Adrenal gland (tissue), 12 donors: ENCODE results near the gene FGD5. TPM values are rescaled to one million over a fixed set of nuclear protein-coding genes. Genes with fewer than 3 reads are reported as not detected.
"Not testable (repeated sequence)": the region's sequence is repeated elsewhere in the genome, so short reads cannot be mapped to it uniquely, and the experiment has no call there.

ENCODE experiments used
- DNase-seq, 7 donors: peaks; one replicate each; pipeline ENCODE4 v3.0.0-alpha.2; 2019 to 2020
- H3K27ac ChIP-seq, 5 donors: fragments of 200-600 bp; sonication (generic) in 4 of 5; 1 replicate in 3 of 5; 2 replicates in 2 of 5; pipeline versions ENCODE4 v1.5.1 to v1.8.0; 2016 to 2020; ENCODE audit warnings: mild to moderate bottlenecking in 1 of 5
- H3K27me3 ChIP-seq: fragments of 200-600 bp; 2 replicates; pipeline ENCODE4 v1.8.0; 2021
- H3K36me3 ChIP-seq, 2 donors: fragments of 200-600 bp; replicated peaks in 1 of 2; 1 replicate in 1 of 2; 2 replicates in 1 of 2; pipeline versions ENCODE4 v1.5.1 to v1.8.0; 2018 to 2022
- H3K4me1 ChIP-seq, 2 donors: fragments of 200-600 bp; replicated peaks in 1 of 2; 1 replicate in 1 of 2; 2 replicates in 1 of 2; pipeline versions ENCODE4 v1.5.1 to v1.8.0; 2018 to 2021
- H3K4me3 ChIP-seq, 4 donors: fragments of 200-600 bp; sonication (generic) in 3 of 4; one replicate each; pipeline ENCODE4 v1.5.1; 2016 to 2018
- H3K9me3 ChIP-seq, 3 donors: fragments of 200-600 bp; sonication (generic) in 1 of 3; replicated peaks in 1 of 3; 1 replicate in 2 of 3; 2 replicates in 1 of 3; pipeline versions ENCODE4 v1.5.1 to v1.8.0; 2016 to 2021
- CTCF ChIP-seq, 6 experiments: fragments of 450-650 bp in 4 of 6; fragments of 200-600 bp in 2 of 6; sonication (generic) in 1 of 6; IDR thresholded peaks; 1 replicate in 5 of 6; 2 replicates in 1 of 6; pipeline versions ENCODE4 v1.5.1 to v1.8.0; 2016 to 2021; ENCODE audit warnings: antibody characterized with exemption in 6 of 6, mild to moderate bottlenecking in 2 of 6, moderate library complexity in 1 of 6
- POLR2A ChIP-seq, 2 donors: fragments of 450-650 bp; IDR thresholded peaks; one replicate each; pipeline ENCODE4 v1.6.1; 2017; ENCODE audit warnings: antibody characterized with exemption in 2 of 2, mild to moderate bottlenecking in 2 of 2, moderate library complexity in 1 of 2
- WGBS, 4 donors: extraction: QIAGEN DNeasy Blood & Tissue Kit in 2 of 4; methylation state at CpG; one replicate each; pipeline versions ENCODE4 v1.1.5 to v1.1.7; 2013 to 2017; 5-methylcytosine and 5-hydroxymethylcytosine counted together
- intact Hi-C, 2 donors: fragments of 100-400 bp; cut with DNase I; formaldehyde crosslinking; loops; one replicate each; pipeline versions ENCODE4 v1.14.1 to v1.15.0; 2022 to 2023
- polyA plus RNA-seq, 3 donors: library from polyadenylated mRNA; stranded (reverse); fragments of 200-250 nt in 2 of 3; fragments of 350-450 nt in 1 of 3; fragmentation: Illumina TruSeq in 1 of 3; extraction: RNeasy Lipid Tissue Mini Kit (QIAGEN cat#74804) in 1 of 3; gene quantifications; one replicate each; pipeline ENCODE4 v1.2.3, GENCODE V29; 2013 to 2014
- total RNA-seq, 9 donors: library from RNA; depleted of rRNA in 4 of 9; stranded (reverse); fragments of >200 nt in 4 of 9; fragments of 120-200 nt in 1 of 9; fragmentation: NEBNext Ultra II Directional in 1 of 9; extraction: Animal tissue kit (Norgen Biotek cat#: 25700) in 1 of 9; gene quantifications; one replicate each; pipeline versions ENCODE4 v1.1.0 to v1.2.4, GENCODE V29; 2013 to 2023
- donor health status: healthy with polysubstance abuse.
- donor health status: Bipolar disorder and iron deficiency.
- donor health status: DM: yes; HTN: yes; CAD: no.
- donor health status: DM: no; HTN: no; CAD: no.
- donor health status: DM: no; HTN: no; CAD: no.
- donor health status: DM: yes; HTN: yes; CAD: no.

Gene FGD5
- total and polyA plus RNA-seq, 12 donors, result 4.9 to 21.4 (median 11.2) TPM

- Histone ChIP-seq H3K4me3 (no peak overlapping the region), H3K9me3 (no peaks in the 10 kb centered on the region), H3K27ac (no peak overlapping the region), H3K36me3 (peaks cover 0 to 8% of the 10 kb centered on the region in 2 donors), H3K27me3 (no peaks in the 10 kb centered on the region), H3K4me1 (no peaks in the 10 kb centered on the region)
- TF ChIP-seq POLR2A (IDR thresholded peaks at IDR 0.05) (no peak), CTCF (IDR thresholded peaks at IDR 0.05) (no peak)
- intact Hi-C loops, result no loop called here
- WGBS, 4 donors, result 67 to 81% (median 74%) methylated on average over 4 to 15 of the region's 15 CpGs
- no peak for DNase-seq
Measured at GRCh38 chr3:14900881-14901873, 82.4 kb downstream of the FGD5 start.

- no peaks in the 10 kb centered on the region for H3K27me3 ChIP-seq
- no peaks in the 10 kb centered on the region for H3K9me3 ChIP-seq
- 16 to 32% (median 31%) methylated on average over 5 to 7 of the region's 7 CpGs for WGBS, 4 donors
- H3K36me3 ChIP-seq, result peaks cover 0 to 8% of the 10 kb centered on the region in 2 donors
- no peak for TF ChIP-seq CTCF (IDR thresholded peaks at IDR 0.05)
- no peak for TF ChIP-seq POLR2A (IDR thresholded peaks at IDR 0.05)
- H3K4me1 ChIP-seq, result no peaks in the 10 kb centered on the region
- H3K4me3 ChIP-seq, result no peak overlapping the region
- DNase-seq, result peak in 5 of 7 donors; percentile 25 to 65 (median 41)
- intact Hi-C loops, result no loop called here
- peak overlapping the region in 1 of 5 donors; percentile 49 for H3K27ac ChIP-seq
Measured at GRCh38 chr3:14902719-14903118, 84.0 kb downstream of the FGD5 start.

GRCh38 chr3:14903501-14903900, 84.7 kb downstream of the FGD5 start:
- H3K4me1 ChIP-seq, DNase-seq, H3K9me3 ChIP-seq, H3K4me3 ChIP-seq, H3K36me3 ChIP-seq, H3K27ac ChIP-seq, H3K27me3 ChIP-seq, intact Hi-C loops: not testable (repeated sequence)
- 94 to 100% (median 99%) methylated on average over 1 to 3 of the region's 3 CpGs for WGBS, 4 donors

GRCh38 chr3:14905055-14905657, 86.4 kb downstream of the FGD5 start:
- no peak for TF ChIP-seq POLR2A (IDR thresholded peaks at IDR 0.05)
- no peak for TF ChIP-seq CTCF (IDR thresholded peaks at IDR 0.05)
- no peak overlapping the region for H3K4me3 ChIP-seq
- no peak overlapping the region for H3K27ac ChIP-seq
- 86 to 94% (median 88%) methylated on average over 6 of the region's 6 CpGs for WGBS, 4 donors
- H3K27me3 ChIP-seq, result no peaks in the 10 kb centered on the region
- H3K36me3 ChIP-seq, result peaks cover 0 to 7% of the 10 kb centered on the region in 2 donors
- no peak for DNase-seq
- intact Hi-C loops, result no loop called here
- H3K4me1 ChIP-seq, result no peaks in the 10 kb centered on the region
- H3K9me3 ChIP-seq, result no peaks in the 10 kb centered on the region
